ENCODE measurements around the gene MAPKBP1.

GRCh38 chr15:41872166-41872747, 98.0 kb downstream of the MAPKBP1 start:
- TF ChIP-seq GATA2 (IDR thresholded peaks at IDR 0.05; ENCODE audit: low read depth, low read length) (no peak), GATA3 (IDR thresholded peaks at IDR 0.05; ENCODE audit: low read depth, low read length) (no peak)

All from SH-SY5Y (cell line).